IPS-11a (cell line): Measurements from ENCODE around the gene APBA1.

Experiments
- H3K4me3 ChIP-seq: one replicate; pipeline ENCODE4 v1.5.1; 2013; ENCODE audit warnings: low read depth, low read length, control low read depth

Gene APBA1

GRCh38 chr9:69658987-69659675, 13.0 kb downstream of the APBA1 start:
- no peak overlapping the region for H3K4me3 ChIP-seq

GRCh38 chr9:69657269-69657668, 14.9 kb downstream of the APBA1 start:
- H3K4me3 ChIP-seq: no peak overlapping the region

- H3K4me3 ChIP-seq: no peak overlapping the region
These were observed 17.1 kb downstream of the APBA1 start for GRCh38 chr9:69655065-69655464.

- no peak overlapping the region for H3K4me3 ChIP-seq
These were observed 18.9 kb downstream of the APBA1 start for GRCh38 chr9:69653261-69653660.

GRCh38 chr9:69649566-69650250, 22.5 kb downstream of the APBA1 start:
- no peak overlapping the region for H3K4me3 ChIP-seq

DNA sequence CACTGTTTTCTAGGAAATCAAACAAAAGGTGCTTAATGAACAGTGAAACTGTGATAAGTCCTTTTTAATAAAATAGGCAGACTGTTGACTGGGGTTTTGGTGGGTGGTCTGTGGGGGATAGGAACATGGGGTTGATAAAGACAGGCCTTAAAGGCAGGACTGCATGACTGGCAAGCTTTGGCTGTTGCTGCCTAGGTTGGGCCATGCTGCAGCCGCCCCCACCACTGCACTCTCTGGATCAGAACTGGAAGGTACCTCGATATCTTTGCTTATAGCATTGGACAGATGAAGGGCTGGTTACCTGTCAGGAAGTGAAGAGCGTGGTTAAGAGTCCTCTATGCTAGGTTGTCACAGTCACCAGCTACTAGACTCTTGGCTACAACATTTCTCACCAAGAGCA, 24.4 kb downstream of the APBA1 start:
- no peak overlapping the region for H3K4me3 ChIP-seq

DNA sequence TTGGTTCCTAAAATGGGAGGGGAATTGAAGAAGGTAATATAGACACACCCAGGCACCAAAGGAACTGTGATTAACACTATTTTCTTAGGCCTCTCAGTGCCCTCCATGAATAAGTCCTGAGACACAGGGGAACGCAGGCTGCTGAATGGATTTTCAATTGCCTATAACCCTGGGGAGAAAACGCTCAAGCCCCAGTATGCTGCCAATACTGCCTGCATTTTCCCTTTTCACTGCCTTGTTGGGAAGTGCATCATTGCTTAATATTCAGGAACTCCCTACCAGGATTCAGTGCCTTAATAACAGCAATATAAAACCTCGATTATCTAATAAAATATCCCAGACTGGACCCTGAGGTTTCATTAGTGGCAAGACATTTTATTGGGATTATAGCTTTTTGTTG, 25.4 kb downstream of the APBA1 start:
- H3K4me3 ChIP-seq: no peak overlapping the region

GRCh38 chr9:69645488-69645887, 26.7 kb downstream of the APBA1 start:
- H3K4me3 ChIP-seq: no peak overlapping the region

GRCh38 chr9:69643098-69643497, 29.1 kb downstream of the APBA1 start:
- H3K4me3 ChIP-seq: no peak overlapping the region

DNA sequence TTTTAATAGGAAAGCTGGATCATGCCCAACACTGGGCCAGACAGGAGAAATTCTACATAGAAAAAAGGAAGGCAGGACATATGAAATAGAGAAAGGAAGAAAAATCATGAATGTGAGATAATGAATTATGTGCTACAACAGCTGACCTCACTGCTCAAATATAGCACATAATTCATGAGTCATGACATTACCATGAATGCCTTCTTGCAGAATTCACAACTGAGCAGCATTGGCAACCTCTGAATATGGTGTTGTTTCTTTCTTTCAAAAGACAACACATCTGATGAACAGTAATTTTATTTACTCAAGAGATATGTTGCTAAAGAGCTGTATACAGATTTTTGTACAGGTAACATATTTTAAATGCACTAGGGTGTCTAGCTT, 34.4 kb downstream of the APBA1 start:
- no peak overlapping the region for H3K4me3 ChIP-seq

- no peak overlapping the region for H3K4me3 ChIP-seq
These were observed 34.9 kb downstream of the APBA1 start for GRCh38 chr9:69637193-69637816.

DNA sequence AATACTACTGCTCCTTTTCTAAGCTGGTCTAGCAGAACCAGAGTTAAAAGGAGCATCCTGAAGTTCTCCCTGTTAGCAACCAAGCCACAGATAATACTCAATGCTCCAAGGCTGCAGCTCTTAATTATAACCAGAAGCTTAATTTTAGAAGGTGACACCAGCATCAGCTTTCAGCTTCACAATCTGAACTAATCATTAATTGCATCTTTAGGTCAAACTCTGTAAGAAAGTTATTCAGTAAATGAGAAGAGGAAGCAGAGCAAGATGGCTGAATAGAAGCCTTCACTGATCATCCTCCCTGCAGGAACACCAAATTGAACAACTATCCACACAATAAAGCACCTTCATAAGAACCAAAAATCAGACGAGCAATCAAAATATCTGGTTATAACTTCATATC, 38.5 kb downstream of the APBA1 start:
- no peak overlapping the region for H3K4me3 ChIP-seq

- no peak overlapping the region for H3K4me3 ChIP-seq
These were observed 39.4 kb downstream of the APBA1 start for GRCh38 chr9:69632768-69633167.

DNA sequence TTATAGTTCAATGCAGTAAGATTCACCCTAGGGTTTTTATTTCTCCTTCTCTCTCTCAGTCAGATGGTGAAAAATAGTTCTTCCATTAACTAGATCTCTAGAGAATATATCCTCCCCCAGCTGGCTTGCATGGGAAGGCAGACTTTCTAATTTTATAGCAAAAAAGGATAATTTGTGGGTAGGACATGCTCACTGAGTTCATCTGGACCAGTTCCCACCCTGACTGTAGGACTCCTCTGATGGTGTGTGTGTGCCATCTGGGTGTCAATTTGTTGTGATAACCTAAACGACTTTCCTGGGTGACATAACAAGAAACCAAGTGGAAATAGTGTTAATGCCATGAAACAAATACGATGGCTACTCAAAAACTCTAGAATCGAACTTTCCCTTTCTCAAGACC, 44.9 kb downstream of the APBA1 start:
- no peak overlapping the region for H3K4me3 ChIP-seq

DNA sequence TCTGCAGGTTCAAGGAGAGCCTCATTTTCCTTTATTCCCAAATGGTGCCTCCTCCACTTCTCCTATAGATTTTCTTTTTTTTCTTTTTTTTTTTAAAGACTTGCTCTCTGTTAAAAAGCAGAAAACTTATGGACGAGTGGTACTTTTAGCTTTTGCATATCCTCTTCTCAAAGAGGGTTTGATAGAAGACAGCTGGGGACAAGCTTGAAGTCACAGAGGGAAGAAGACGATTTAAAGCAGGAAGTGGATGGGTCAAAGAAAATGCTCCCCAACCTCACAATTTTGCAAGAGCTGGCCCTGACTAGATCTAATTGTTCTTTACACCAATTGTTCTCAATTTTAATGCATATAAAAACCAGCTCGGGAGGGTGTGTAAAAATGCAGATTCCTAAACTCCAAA, 48.9 kb downstream of the APBA1 start:
- no peak overlapping the region for H3K4me3 ChIP-seq

GRCh38 chr9:69622676-69623075, 49.5 kb downstream of the APBA1 start:
- no peak overlapping the region for H3K4me3 ChIP-seq

- no peak overlapping the region for H3K4me3 ChIP-seq
These were observed 50.3 kb downstream of the APBA1 start for GRCh38 chr9:69621730-69622460.

DNA sequence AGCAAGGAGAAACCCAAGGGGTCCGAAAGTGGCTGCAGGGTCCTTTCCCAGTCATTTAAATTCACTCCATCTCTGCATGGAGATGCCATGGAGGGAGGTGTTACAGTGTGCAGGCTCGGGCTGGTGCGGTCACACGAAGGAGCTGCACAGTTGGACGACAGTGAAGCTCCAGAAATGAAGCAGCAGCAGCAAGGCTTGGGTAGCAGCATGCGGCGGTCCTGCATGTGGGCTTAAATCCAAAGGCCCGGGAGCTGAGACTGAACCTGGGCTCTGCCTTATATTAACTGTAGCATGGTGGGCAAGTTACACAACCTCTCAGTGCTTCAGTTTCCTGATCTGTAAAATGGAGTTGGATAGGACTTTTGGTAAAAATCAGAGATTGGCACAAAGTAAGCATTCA, 51.4 kb downstream of the APBA1 start:
- H3K4me3 ChIP-seq: no peak overlapping the region

DNA sequence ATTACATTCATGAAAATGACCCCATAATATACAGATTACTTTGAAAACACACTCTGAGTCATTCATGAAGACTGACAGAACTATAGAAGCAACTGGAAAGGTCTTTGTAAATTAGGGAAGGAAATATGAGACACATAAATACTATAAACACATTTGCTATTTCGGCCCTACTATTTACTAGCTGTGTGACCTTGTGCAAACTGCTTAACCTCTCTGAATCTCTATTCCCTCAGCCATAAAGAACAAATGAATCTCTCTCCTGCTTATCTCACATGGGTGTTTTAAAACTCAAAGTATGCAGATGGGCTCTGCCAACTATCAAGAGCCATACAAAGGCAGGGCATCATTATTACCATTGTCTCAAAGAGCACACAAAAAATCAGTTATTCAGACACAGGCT, 52.9 kb downstream of the APBA1 start:
- no peak overlapping the region for H3K4me3 ChIP-seq

DNA sequence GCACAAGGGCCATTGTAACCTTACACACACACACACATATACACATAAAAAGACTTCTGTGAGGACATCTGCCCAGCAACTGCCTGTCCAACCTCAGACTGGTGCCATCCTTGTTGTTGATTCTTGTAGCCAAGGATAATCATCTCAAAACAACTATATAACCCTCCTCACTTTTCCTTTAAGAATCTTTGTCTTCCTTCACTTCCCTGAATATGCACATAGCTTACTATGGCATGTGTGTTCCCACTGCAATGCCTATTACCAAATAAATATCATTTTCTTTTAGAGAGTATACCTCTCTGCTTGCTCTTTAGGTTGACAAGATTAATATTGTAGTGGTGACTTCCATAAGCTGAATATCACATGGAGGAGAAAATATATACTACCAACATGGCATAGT, 55.2 kb downstream of the APBA1 start:
- no peak overlapping the region for H3K4me3 ChIP-seq

DNA sequence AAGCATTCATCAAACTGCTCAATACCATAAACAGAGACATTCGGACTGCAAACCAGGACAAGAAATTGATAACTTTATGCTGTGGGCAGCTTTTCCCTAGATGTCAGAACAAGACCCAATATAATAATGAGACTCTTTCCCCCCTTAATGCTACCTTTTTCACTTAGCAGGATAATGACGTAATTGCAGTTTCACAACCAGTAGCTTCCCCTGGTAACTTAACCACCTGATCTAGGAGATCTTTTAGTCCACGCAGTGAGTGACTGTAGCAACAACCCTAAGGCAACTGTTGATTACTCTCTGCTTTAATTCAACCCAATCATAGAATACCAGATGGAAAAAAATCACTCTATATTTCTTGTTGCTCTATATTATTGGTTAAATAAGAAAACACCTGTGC, 56.3 kb downstream of the APBA1 start:
- no peak overlapping the region for H3K4me3 ChIP-seq

DNA sequence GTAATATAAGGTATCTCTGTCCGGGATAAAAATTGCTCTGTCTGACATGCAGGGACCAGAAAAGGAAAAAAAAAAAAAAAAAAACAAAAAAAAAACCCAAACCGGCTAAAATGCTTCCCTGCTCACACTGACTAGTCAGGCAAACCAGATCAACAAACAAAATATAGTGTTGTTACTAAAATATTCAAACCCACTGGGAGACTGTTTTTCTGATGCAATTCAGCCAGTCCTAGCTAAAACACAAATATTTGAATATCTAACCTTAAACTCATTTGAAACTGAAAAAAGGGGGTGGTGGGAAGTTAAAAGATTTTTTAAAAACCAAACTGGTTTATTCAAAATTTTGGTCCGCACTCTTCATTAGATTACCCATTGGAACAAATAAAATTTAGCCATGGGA, 61.0 kb downstream of the APBA1 start:
- H3K4me3 ChIP-seq: no peak overlapping the region
